Kidney epithelial cell (primary cell): Measurements from ENCODE around the gene DENND1A. TPM values are rescaled to one million over a fixed set of nuclear protein-coding genes. Genes with fewer than 3 reads are reported as not detected.

Experiments used
- DNase-seq: peaks from one replicate; pipeline ENCODE4 v3.0.0-alpha.2; 2010; ENCODE audit warnings: low read depth
- H3K27me3 ChIP-seq: 2 replicates; pipeline ENCODE4 v1.6.0; 2011; ENCODE audit warnings: low read length; ENCODE audit not compliant: control insufficient read depth, insufficient read depth
- H3K36me3 ChIP-seq: 2 replicates; pipeline ENCODE4 v1.5.1; 2011; ENCODE audit warnings: low read length; ENCODE audit not compliant: control insufficient read depth, insufficient read depth
- H3K4me3 ChIP-seq: 2 replicates; pipeline ENCODE4 v1.5.1; 2011; ENCODE audit warnings: low read depth, mild to moderate bottlenecking, control low read depth, low read length
- total RNA-seq: library from RNA; depleted of rRNA; stranded (reverse); fragments of >200 nt; gene quantifications from 2 replicates; pipeline ENCODE4 v1.2.3, GENCODE V29; 2015
- TF ChIP-seq, protein P1 (sequence below): IDR thresholded peaks from 2 replicates; pipeline ENCODE4 v1.5.1; 2011; ENCODE audit warnings: mild to moderate bottlenecking, moderate library complexity, low read length, control low read depth, inconsistent platforms; ENCODE audit not compliant: insufficient read depth, poor library complexity, severe bottlenecking

The DENND1A gene
- total RNA-seq, 1 donor from 2014 or later: 14.5 TPM

DNA sequence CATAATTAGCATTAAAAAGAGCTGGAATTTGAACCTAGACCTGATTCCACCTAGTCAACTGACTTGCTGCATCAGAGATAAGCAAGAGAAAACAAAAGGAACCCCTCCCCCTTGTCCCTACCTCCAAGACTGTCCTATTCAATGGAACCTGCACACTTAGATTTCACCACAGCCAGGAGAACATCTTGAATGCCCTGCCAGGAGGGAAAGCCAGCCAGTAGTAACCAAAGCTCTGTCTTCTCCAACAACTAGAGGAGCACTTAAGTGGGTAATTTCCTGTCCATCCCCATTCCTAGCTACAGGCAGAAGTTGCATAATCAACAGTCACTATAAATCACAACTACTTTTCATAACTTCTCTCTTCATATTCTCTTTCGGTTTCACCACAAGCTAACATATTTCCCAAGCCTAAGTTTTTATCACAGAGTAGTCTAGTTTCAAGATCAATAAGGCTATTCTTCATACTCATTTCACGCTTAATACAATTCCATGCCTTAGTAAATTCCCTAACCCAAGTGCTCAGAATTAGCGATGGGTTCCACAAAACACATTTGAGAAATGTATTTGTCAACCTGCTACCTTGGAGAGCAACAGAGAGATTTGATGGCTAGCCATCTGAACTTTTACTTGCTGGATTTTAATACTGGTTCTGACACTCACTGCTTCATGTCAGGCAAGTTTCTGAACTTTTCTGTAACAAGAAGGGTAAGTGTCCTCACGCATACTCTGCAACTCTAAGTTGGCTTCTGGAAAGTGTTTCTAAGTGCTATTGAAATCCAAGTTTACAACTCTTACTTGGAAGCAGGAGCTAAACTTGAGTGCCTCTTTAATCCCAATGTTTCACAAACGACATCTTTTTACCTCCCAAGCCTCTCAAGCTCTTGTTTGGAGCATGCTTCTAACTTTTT, 2.0 kb downstream of the DENND1A start:
- DNase-seq: no peak
- Histone ChIP-seq H3K27me3 (no peaks in the 10 kb centered on the region), H3K4me3 (no peak overlapping the region), H3K36me3 (no peaks in the 10 kb centered on the region)
- TF ChIP-seq, protein P1, sequence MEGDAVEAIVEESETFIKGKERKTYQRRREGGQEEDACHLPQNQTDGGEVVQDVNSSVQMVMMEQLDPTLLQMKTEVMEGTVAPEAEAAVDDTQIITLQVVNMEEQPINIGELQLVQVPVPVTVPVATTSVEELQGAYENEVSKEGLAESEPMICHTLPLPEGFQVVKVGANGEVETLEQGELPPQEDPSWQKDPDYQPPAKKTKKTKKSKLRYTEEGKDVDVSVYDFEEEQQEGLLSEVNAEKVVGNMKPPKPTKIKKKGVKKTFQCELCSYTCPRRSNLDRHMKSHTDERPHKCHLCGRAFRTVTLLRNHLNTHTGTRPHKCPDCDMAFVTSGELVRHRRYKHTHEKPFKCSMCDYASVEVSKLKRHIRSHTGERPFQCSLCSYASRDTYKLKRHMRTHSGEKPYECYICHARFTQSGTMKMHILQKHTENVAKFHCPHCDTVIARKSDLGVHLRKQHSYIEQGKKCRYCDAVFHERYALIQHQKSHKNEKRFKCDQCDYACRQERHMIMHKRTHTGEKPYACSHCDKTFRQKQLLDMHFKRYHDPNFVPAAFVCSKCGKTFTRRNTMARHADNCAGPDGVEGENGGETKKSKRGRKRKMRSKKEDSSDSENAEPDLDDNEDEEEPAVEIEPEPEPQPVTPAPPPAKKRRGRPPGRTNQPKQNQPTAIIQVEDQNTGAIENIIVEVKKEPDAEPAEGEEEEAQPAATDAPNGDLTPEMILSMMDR: no peak

DNA sequence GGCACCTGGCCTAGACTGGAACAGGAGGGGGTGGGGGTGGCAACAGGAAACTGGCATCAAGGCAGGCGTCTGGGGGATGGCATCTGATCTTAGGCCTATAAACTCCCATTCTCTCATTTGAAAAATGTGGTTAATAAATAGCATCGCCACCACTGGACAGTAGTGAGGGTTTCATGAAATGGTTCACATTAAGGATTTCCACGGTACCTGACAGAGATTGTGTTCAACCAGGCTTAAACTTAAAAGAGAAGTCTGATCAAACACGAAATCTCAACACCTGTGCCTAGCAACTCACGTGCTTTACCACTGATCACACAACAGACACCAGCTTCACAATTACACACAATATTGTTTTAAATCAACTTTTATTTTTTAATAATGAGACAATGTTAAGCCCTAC, 3.0 kb downstream of the DENND1A start:
- DNase-seq: no peak
- Histone ChIP-seq H3K4me3 (no peak overlapping the region), H3K27me3 (no peaks in the 10 kb centered on the region), H3K36me3 (no peaks in the 10 kb centered on the region)
- TF ChIP-seq, protein P1: no peak

DNA sequence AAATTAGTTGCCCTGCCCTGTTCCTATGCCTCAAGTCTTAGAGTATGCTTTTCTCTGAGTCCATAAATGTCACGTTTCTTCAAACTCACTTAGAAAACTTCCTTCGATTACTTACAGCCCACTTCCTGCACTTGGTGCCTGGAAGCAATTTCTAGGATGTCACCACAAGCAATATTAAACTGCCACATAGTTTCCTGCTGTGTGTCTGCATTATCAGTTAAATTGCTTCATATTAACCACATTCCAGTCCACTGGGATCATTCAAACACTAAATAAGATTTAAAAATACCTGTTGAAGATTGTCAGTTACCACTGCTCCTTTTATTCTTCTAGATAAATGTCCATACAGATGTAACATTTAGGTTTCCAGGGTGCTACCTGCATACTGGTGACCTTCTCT, 4.1 kb downstream of the DENND1A start:
- TF ChIP-seq, protein P1: no peak
- DNase-seq: no peak
- H3K27me3 ChIP-seq: no peaks in the 10 kb centered on the region
- H3K36me3 ChIP-seq: no peaks in the 10 kb centered on the region
- H3K4me3 ChIP-seq: no peak overlapping the region

DNA sequence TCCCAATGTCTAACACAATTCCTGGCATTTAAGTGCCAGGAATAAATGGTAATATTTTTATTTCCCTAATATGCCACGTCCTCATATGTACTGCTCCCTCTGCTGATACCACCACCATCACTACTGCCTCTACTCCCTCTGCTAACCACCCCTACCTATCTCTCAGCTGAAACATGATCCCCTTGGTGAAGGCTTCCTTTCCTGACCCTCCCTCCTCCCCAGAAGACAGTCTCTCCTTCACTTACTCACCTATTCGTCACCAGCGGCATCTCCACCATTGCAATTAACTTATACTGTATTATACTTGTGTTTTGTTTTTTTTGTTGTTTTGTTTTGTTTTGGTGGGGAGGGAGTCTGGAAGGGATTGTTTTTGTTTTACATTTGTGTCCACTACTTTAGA, 4.8 kb downstream of the DENND1A start:
- no peak overlapping the region for H3K4me3 ChIP-seq
- H3K27me3 ChIP-seq: no peaks in the 10 kb centered on the region
- DNase-seq: no peak
- no peaks in the 10 kb centered on the region for H3K36me3 ChIP-seq
- TF ChIP-seq, protein P1: no peak

DNA sequence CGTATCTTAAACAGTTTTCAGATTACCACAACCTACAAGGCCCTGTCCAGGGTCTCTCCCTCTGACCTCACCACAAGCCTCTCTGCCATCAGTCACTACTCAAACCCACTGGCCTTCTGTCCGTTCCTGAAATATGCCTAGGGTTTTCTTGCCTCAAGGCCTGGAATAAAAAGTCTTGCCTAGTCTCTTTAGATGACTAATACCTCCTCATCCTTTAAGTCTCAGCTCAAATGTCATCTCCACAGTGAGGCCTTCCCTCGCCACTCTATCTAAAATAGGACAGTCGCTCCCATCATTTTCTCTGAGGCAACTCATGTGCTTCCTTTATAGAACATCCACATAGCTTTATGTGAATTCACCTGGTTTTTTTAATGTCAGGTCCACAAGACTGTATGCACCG, 5.2 kb downstream of the DENND1A start:
- Histone ChIP-seq H3K27me3 (no peaks in the 10 kb centered on the region), H3K36me3 (no peaks in the 10 kb centered on the region), H3K4me3 (no peak overlapping the region)
- TF ChIP-seq, protein P1: no peak
- DNase-seq: no peak

DNA sequence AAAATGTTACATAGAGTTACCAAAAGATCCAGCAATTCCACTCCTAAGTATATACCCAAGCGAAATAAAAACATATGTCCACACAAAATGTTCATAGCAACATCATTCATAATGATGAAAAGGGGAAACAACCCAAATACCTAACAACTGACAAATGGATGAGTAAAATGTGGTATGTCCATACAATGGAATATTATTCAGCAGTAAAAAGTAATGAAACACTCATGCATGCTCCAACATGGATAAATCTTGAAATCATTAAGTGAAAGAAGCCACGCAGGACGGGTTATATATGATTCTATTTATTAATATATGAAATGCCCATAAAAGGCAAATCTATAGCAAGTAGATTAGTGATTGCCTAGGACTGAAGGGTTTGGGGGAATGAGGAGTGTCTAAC, 6.0 kb downstream of the DENND1A start:
- no peaks in the 10 kb centered on the region for H3K27me3 ChIP-seq
- H3K36me3 ChIP-seq: no peaks in the 10 kb centered on the region
- TF ChIP-seq, protein P1: no peak
- H3K4me3 ChIP-seq: no peak overlapping the region
- no peak for DNase-seq
